Fibroblast of skin of left quadriceps (primary cell): Measurements from ENCODE around the gene DDX11.
"Not testable (repeated sequence)": the region's sequence is repeated elsewhere in the genome, so short reads cannot be mapped to it uniquely, and the experiment has no call there.

Source experiments
- DNase-seq, 2 experiments: peaks; one replicate each; pipeline ENCODE4 v3.0.0-alpha.2; 2013; ENCODE audit warnings: low read depth in 2 of 2

The DDX11 gene

GRCh38 chr12:31067656-31068055 is 6.0 kb upstream of the DDX11 start:
- DNase-seq, result not testable (repeated sequence)

GRCh38 chr12:31070971-31071740 is 2.5 kb upstream of the DDX11 start:
- not testable (repeated sequence) for DNase-seq

DNA sequence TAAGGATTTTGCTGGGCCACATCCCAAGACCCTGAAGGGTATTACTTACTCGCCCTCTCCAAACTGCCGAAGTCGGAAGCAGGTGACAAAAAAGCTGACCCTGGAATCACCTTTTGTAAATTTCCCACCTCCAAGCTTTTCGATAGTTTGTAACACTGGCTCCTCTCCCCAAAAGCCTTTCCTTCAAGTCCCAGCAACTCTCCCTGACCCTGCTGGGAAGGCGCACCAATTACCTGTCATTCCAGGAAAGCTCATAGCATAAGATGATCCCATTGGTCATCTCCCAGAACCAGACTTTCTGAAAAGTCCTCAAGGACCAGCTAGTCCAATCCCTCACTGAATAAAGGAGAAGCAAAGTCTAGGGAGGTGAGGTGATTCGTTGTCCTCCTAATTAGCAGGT is 698 bp upstream of the DDX11 start:
- DNase-seq, result not testable (repeated sequence)

DNA sequence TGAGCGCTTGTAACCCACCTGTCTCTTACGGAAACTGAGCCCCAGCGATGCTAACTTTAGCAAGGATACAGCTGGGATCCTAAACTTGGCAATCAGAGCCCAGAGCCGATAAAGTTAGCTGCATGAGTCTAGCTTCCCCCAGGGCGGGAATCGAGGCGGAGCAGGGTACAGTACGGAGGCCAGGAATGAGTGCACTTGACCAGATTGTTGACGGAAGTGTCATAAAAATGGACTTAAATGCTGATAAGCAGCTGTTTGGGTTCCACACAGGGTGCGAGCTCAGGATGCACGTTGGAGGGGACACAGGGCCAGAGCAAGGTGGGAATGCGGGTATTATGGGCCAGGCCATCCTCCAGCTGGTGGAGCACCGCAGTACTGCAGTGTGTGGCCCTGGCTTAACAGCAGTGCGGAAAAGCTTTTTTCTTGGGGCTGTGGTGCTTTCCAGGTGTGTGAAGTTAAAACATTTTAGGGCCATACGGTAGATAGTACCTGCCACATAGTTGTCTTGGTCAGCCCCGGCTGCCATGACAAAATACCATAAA is 744 bp downstream of the DDX11 start:
- DNase-seq, result not testable (repeated sequence)

DNA sequence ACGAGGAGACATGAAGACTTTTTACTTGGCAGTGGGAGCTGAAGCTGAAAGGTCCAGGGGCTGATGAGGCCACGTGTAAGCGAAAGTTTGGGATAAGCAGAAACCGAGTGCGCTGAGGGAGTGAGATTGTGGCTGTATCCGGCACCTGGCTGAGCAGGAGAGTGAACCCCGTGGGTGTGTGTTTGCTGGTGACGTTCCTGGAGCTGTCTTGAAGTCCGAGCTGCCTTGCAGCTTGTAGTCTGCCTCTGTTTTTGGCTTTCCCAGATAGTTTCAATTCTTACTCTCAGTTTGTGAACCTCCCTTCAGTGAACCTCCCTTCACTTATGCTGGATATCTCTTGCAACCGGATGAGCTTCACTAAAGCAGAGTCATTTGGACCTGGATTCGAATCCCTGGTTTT is 2.5 kb downstream of the DDX11 start:
- not testable (repeated sequence) for DNase-seq

DNA sequence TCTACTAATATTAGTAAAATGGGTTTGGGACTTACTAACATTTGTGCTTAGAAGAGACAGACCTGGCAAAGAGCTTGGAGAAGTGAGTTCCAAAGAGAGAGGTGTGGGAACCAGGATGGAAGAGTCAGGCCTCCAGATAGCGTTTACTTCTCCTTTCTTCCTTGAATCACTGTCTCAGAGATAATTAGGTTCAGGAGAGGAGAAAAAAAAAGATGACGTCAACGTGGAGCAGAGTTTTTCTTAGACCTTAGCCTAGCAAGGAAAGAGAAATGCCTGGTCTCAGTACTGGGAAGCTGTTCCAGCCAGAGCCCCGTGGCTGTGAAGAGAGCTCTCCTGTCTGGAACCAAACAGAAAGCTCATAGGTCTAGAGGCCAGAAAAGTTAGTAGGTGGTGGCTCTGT is 3.4 kb downstream of the DDX11 start:
- not testable (repeated sequence) for DNase-seq

GRCh38 chr12:31077998-31078397 is 4.3 kb downstream of the DDX11 start:
- not testable (repeated sequence) for DNase-seq

DNA sequence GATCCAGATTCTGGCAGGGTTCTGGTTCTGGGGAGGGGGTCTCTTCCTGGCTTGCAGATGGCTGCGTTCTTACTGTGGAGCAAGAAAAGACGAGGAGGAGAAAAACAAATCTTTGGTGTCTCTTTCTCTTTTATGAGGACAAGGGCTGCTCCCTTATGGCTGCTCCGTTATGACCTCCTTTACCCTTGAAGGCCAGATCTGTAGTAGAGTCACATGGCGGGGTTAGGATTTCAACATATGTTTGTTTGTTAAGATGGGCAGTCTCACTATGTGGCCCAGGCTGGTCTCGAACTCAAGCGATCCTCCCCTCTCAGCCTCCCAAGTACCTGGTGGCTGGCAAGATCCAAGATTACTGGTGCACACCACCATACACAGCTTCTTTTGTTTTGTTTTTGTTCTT is 5.8 kb downstream of the DDX11 start:
- not testable (repeated sequence) for DNase-seq

DNA sequence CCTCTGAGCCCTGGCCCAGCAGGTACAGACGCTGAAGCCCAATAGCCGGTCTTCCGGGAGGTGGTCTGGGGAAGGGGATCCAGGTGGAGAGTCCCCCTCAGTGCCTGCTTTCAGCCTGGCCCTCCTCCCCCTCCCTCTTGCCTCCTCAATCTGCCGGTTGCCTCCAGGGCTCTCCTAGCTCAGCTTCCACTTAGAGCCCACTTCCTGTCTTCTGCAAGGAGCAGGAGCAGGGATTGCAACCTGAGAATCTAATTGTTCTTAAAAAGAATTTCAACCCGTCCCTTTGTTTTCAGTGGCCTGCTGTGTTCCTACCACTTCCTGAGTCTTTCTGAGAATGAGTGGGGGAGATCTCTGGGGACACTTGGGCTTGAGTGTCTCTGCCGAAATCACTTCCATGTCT is 6.6 kb downstream of the DDX11 start:
- DNase-seq, result not testable (repeated sequence)

GRCh38 chr12:31081274-31081673 is 7.6 kb downstream of the DDX11 start:
- DNase-seq, result not testable (repeated sequence)

GRCh38 chr12:31084241-31084640 is 10.6 kb downstream of the DDX11 start:
- DNase-seq, result not testable (repeated sequence)

- not testable (repeated sequence) for DNase-seq
Measured at GRCh38 chr12:31086032-31086431, 12.4 kb downstream of the DDX11 start.

GRCh38 chr12:31087486-31087885 is 13.8 kb downstream of the DDX11 start:
- DNase-seq, result not testable (repeated sequence)

DNA sequence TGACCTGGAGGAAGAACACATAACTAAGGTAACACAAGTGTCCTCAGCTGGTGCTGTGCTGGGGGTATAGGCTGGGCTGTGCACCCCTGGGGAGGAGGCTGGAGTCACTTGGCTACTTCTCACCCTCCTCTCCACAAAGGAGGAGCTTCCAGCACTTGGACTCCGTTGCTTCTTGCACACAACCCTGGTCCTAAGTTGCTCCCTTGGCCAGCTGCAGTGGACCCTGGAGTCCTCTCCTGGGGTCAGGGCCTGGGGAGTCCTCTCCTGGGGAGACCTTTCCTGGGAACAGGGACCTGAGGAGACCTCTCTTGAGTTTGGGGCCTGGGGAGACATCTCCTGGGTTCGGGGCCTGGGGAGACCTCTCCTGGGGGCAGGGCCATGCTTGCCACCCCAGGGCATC is 14.3 kb downstream of the DDX11 start:
- not testable (repeated sequence) for DNase-seq

DNA sequence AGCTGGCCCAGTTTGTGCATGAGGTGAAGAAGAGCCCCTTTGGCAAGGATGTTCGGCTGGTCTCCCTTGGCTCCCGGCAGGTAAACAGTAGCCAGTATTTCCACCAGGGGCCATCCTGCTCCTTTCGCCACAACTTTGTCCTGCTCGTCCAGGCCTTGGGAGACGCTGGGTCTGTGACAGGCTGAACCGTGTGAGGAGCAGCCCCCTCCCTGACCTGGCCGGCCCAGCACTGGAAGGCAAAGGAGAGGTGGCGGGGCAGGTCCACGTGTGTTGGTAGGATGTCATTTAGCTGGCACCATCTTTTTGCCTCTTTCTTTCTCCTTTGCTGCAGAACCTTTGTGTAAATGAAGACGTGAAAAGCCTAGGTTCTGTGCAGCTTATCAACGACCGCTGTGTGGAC is 15.4 kb downstream of the DDX11 start:
- no peak for DNase-seq

DNA sequence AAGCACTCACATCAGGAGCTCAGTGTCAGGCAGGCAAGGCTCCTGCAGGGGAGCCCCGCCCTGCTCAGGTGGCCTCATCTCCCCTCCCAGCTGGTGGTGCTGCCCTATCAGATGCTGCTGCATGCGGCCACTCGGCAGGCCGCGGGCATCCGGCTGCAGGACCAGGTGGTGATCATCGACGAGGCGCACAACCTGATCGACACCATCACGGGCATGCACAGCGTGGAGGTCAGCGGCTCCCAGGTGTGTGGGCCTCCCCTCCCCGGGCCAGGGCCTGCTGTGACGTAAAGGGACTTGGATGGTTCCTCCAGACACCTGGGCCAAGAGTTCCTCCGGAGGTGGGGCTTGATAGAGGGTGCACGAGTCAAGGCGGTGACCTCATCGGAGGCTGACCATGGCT is 18.0 kb downstream of the DDX11 start:
- DNase-seq, result not testable (repeated sequence)

DNA sequence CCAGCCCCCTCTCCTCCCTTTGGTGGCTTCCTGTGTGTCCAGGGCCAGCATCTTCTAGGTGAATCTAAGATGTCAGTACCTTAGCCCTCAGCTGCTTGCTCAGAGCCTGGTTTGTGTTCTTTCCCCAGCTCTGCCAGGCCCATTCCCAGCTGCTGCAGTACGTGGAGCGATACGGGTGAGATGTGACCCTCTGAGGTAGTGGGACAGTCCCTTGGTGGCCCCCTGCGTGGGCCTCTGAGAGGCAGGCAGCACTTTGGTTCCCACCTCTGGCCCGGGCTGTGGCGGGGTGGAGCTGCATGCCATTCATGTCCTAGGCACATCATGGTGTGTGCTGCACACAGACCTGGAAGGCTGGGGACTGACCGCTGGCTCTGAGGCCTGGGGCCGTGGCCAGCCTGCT is 19.1 kb downstream of the DDX11 start:
- not testable (repeated sequence) for DNase-seq

GRCh38 chr12:31095080-31095860 is 21.6 kb downstream of the DDX11 start:
- not testable (repeated sequence) for DNase-seq

DNA sequence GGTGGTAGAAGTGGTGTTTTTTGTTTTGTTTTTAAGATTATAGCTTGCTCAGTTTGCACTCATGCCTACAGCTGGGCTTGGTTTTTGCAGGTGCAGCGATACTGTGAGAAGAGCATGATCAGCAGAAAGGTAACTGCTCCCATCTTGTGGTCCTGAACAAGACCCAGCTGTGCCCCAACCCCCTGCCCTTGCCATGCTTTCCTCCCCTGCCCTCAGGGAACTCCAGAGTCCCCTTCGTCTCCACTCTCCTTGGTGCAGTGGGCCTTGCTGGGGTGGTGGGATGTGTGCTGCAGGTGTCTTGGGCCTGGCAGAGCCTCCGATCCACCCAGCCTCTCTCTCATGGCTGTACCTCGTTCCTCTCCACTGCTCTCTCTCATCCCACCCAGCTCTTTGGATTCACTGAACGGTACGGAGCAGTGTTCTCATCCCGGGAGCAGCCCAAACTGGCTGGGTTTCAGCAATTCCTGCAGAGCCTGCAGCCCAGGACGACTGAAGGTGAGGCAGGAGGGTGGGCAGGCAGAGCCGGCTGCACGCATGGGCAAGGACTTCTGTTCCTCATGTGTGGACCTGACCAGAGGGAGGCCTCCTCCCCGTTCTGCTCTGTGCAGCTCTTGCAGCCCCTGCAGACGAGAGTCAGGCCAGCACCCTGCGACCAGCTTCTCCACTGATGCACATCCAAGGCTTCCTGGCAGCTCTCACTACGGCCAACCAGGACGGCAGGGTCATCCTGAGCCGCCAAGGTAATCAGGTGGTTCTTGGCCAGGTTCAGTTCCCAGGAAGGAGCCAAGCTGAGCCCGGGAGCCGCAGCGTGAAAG is 22.8 kb downstream of the DDX11 start:
- not testable (repeated sequence) for DNase-seq

- DNase-seq, result not testable (repeated sequence)
Measured at GRCh38 chr12:31097819-31098218, 24.2 kb downstream of the DDX11 start.

DNA sequence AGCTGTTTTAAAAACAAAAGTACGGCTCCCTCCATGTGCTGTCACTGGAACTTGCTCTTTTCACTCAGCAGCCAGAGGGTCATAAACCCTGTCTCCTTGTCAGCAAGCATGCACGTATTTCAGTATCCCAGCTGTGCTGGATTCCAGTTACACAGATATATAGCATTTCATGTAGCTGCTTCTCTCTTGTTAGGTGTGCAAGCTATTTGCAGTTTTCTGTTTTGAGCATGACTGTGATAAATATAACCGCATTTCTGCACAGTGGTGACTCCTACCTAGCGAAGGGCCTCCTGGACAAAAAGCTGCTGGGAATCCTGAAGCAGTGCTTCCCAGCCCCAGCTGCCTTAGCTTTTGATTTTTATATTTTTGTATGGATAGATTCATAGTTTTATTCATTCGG is 24.7 kb downstream of the DDX11 start:
- DNase-seq, result not testable (repeated sequence)

DNA sequence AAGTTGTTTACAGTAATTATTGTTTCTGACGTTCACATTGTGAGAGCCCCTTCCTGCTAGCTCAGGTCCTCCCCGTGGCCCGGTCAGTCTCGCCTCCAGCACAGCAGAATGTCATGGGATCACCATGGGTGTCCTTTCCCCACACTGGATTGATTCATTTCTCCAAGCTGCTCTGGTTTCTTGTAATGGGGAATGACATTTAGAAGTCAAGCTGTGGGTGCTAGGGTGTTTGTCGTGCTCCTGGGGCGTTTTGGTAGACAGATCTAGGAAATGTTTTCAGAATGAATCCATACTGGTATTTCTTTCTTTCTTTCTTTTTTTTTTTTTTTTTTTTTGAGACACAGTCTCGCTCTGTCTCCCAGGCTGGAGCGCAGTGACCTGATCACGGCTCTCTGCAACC is 25.1 kb downstream of the DDX11 start:
- DNase-seq, result not testable (repeated sequence)
